Osteoblast (primary cell): Measurements from ENCODE around the gene PHLDB2. TPM values are rescaled to one million over a fixed set of nuclear protein-coding genes. Genes with fewer than 3 reads are reported as not detected.

Experiments used
- DNase-seq: peaks from one replicate; pipeline ENCODE4 v3.0.0; 2011; ENCODE audit warnings: low spot score, mixed read lengths; ENCODE audit not compliant: insufficient read length; ENCODE audit errors: missing footprints
- H2AFZ ChIP-seq: 2 replicates; pipeline ENCODE4 v1.6.0; 2011; ENCODE audit warnings: mild to moderate bottlenecking, low read length
- H3K27ac ChIP-seq: 2 replicates; pipeline ENCODE4 v1.5.1; 2011; ENCODE audit warnings: mild to moderate bottlenecking, low read depth, low read length, moderate library complexity
- H3K27me3 ChIP-seq: 2 replicates; pipeline ENCODE4 v1.6.0; 2012; ENCODE audit warnings: mild to moderate bottlenecking, control low read depth, inconsistent platforms, low read length, moderate library complexity; ENCODE audit not compliant: insufficient read depth
- H3K36me3 ChIP-seq: 2 replicates; pipeline ENCODE4 v1.5.1; 2011; ENCODE audit warnings: mild to moderate bottlenecking, low read length, control low read depth, moderate library complexity; ENCODE audit not compliant: insufficient read depth
- H3K4me1 ChIP-seq: 2 replicates; pipeline ENCODE4 v1.5.1; 2011; ENCODE audit warnings: mild to moderate bottlenecking, low read length, control low read depth, moderate library complexity; ENCODE audit not compliant: insufficient read depth
- H3K4me2 ChIP-seq: 2 replicates; pipeline ENCODE4 v1.6.0; 2011; ENCODE audit warnings: mild to moderate bottlenecking, low read length; ENCODE audit not compliant: insufficient read depth
- H3K4me3 ChIP-seq: fragments of 200-600 bp; sonication (generic); 3 replicates; pipeline ENCODE4 v1.5.1; 2012; ENCODE audit warnings: mild to moderate bottlenecking, low read length, inconsistent platforms; ENCODE audit not compliant: insufficient read depth
- H3K79me2 ChIP-seq: 2 replicates; pipeline ENCODE4 v1.6.0; 2012; ENCODE audit warnings: mild to moderate bottlenecking, low read length, control low read depth, inconsistent platforms; ENCODE audit not compliant: insufficient read depth
- H3K9me3 ChIP-seq: 2 replicates; pipeline ENCODE4 v1.5.1; 2011; ENCODE audit warnings: low read depth, low read length, control low read depth
- H4K20me1 ChIP-seq: 2 replicates; pipeline ENCODE4 v1.6.0; 2012; ENCODE audit warnings: mild to moderate bottlenecking, low read length, control low read depth; ENCODE audit not compliant: insufficient read depth
- CTCF ChIP-seq: IDR thresholded peaks from 2 replicates; pipeline ENCODE4 v1.5.1; 2011; ENCODE audit warnings: mild to moderate bottlenecking, low read depth, low read length, moderate library complexity; ENCODE audit errors: extremely low read depth
- total RNA-seq: library from RNA; depleted of rRNA; stranded (reverse); fragments of >200 nt; gene quantifications from 2 replicates; pipeline ENCODE4 v1.2.3, GENCODE V29; 2012

The PHLDB2 gene
- total RNA-seq, 1 donor: 107 TPM

DNA sequence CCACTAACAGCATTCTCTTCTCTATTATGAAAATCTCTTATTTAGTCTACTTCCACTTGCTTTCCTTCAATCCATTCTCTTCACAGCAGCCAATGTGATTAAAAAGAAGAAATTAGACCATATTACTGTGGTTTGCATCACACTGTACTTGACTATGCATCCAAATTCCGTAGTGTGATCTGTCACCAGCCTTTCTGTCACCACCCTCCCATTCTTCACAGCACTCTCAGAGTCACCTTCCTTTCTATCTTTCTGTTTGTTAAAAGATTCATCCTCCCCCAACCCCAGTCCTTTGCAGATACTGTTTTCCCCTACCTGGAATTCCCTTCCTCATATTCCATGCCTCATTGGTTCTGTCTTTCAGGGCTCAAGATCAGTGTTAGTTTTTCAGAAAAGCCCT is 64.7 kb downstream of the PHLDB2 start:
- H3K4me3 ChIP-seq: no peak overlapping the region
- H2AFZ ChIP-seq: no peak overlapping the region
- no peak for TF ChIP-seq CTCF
- H3K36me3 ChIP-seq: peaks cover 66% of the 10 kb centered on the region
- H3K9me3 ChIP-seq: no peaks in the 10 kb centered on the region
- peaks cover 6% of the 10 kb centered on the region for H4K20me1 ChIP-seq
- H3K4me1 ChIP-seq: peaks cover 7% of the 10 kb centered on the region
- H3K4me2 ChIP-seq: no peak overlapping the region
- DNase-seq: no peak
- no peak overlapping the region for H3K27ac ChIP-seq
- H3K27me3 ChIP-seq: no peaks in the 10 kb centered on the region
- peaks cover 12% of the 10 kb centered on the region for H3K79me2 ChIP-seq

GRCh38 chr3:111924283-111924682 is 65.2 kb downstream of the PHLDB2 start:
- no peak for TF ChIP-seq CTCF
- Histone ChIP-seq H3K4me1 (peaks cover 7% of the 10 kb centered on the region), H3K9me3 (no peaks in the 10 kb centered on the region), H2AFZ (no peak overlapping the region), H4K20me1 (peaks cover 6% of the 10 kb centered on the region), H3K79me2 (peaks cover 12% of the 10 kb centered on the region), H3K4me2 (no peak overlapping the region), H3K36me3 (peaks cover 61% of the 10 kb centered on the region), H3K27me3 (no peaks in the 10 kb centered on the region), H3K27ac (no peak overlapping the region), H3K4me3 (no peak overlapping the region)
- DNase-seq: no peak

DNA sequence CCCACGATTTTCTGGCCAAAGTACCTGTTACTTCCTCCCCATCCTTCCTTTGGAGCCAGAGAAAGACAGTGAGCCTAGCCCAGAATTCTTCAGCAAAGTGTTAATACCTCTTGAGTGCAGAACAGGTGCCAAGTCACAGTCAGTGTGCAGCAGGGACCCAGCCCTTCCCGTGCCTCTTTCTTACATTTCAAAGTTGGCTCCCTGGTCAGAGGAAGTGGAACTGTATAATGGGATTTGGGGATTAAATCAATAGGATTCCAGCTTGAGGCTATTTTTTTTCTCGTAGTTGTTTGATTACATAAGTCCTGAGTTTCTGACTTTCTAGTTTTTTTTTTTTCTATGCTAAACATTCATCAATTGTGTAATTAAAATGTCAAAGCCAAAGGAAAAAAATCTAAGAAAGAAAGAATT is 67.2 kb downstream of the PHLDB2 start:
- no peak for TF ChIP-seq CTCF
- Histone ChIP-seq H3K4me3 (no peak overlapping the region), H3K36me3 (peaks cover 50% of the 10 kb centered on the region), H3K4me2 (no peak overlapping the region), H3K27ac (no peak overlapping the region), H3K9me3 (no peaks in the 10 kb centered on the region), H3K79me2 (peaks cover 11% of the 10 kb centered on the region), H4K20me1 (peaks cover 4% of the 10 kb centered on the region), H3K4me1 (peaks cover 7% of the 10 kb centered on the region), H3K27me3 (no peaks in the 10 kb centered on the region), H2AFZ (no peak overlapping the region)
- no peak for DNase-seq

DNA sequence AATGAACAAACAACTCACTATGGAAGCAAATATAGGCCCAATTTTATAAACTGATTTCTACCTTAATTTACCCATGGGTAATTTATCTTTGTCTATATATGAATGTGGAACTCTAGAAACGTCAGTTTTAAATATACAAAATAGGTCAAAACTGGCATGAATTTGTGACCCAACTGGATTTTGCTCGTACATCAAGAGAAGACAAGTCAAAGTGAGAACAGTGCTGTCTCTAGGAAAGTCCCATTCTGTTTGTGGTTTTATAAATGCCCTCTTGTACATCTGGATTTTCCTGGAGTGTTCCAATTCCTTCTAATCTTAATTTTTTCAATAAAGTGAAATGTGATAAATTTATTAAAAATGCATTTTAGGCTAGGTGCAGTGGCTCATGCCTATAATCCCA is 69.5 kb downstream of the PHLDB2 start:
- H3K9me3 ChIP-seq: no peaks in the 10 kb centered on the region
- peaks cover 10% of the 10 kb centered on the region for H3K79me2 ChIP-seq

More for the DNA sequence above, 69.5 kb downstream of the PHLDB2 start:
- Histone ChIP-seq H3K36me3 (peaks cover 47% of the 10 kb centered on the region), H3K4me1 (no peaks in the 10 kb centered on the region), H2AFZ (no peak overlapping the region), H3K4me2 (no peak overlapping the region), H3K4me3 (no peak overlapping the region), H3K27me3 (no peaks in the 10 kb centered on the region), H3K27ac (no peak overlapping the region), H4K20me1 (no peaks in the 10 kb centered on the region)
- TF ChIP-seq CTCF: no peak
- DNase-seq: no peak
